ENCODE data around the gene C1R.

C1R gene

GRCh38 chr12:7035463-7035862 is 56.8 kb downstream of the C1R start:
- no peak for DNase-seq (ENCODE audit: low read depth)

- no peak for DNase-seq (ENCODE audit: low read depth)
Measured at GRCh38 chr12:7034464-7034863, 57.8 kb downstream of the C1R start.

- DNase-seq (ENCODE audit: low read depth) = no peak
Measured at GRCh38 chr12:7032990-7033389, 59.3 kb downstream of the C1R start.

- no peak for DNase-seq (ENCODE audit: low read depth)
Measured at GRCh38 chr12:7031306-7031705, 60.9 kb downstream of the C1R start.
